ENCODE data around the gene GNB1L. TPM values are rescaled to one million over a fixed set of nuclear protein-coding genes. Genes with fewer than 3 reads are reported as not detected.

Gene GNB1L
- total and polyA plus RNA-seq, 2 experiments from 2014 or later: 3.5 to 5.5 TPM

- DNase-seq (ENCODE audit: low read depth in 1 of 2, low spot score in 1 of 2): no peak
- Histone ChIP-seq H3K4me3 (no peak overlapping the region), H3K36me3 (no peaks in the 10 kb centered on the region), H3K27ac (no peak overlapping the region), H3K4me1 (ENCODE audit: low read depth) (peaks cover 18% of the 10 kb centered on the region), H3K9me3 (ENCODE audit: low read depth) (no peaks in the 10 kb centered on the region), H3K27me3 (peaks cover 4% of the 10 kb centered on the region)
- TF ChIP-seq, protein P1, sequence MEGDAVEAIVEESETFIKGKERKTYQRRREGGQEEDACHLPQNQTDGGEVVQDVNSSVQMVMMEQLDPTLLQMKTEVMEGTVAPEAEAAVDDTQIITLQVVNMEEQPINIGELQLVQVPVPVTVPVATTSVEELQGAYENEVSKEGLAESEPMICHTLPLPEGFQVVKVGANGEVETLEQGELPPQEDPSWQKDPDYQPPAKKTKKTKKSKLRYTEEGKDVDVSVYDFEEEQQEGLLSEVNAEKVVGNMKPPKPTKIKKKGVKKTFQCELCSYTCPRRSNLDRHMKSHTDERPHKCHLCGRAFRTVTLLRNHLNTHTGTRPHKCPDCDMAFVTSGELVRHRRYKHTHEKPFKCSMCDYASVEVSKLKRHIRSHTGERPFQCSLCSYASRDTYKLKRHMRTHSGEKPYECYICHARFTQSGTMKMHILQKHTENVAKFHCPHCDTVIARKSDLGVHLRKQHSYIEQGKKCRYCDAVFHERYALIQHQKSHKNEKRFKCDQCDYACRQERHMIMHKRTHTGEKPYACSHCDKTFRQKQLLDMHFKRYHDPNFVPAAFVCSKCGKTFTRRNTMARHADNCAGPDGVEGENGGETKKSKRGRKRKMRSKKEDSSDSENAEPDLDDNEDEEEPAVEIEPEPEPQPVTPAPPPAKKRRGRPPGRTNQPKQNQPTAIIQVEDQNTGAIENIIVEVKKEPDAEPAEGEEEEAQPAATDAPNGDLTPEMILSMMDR (IDR thresholded peaks at IDR 0.05; ENCODE audit: low read depth, low read length): no peak
These were observed 119.8 kb downstream of the GNB1L start for GRCh38 chr22:19734837-19735382.

DNA sequence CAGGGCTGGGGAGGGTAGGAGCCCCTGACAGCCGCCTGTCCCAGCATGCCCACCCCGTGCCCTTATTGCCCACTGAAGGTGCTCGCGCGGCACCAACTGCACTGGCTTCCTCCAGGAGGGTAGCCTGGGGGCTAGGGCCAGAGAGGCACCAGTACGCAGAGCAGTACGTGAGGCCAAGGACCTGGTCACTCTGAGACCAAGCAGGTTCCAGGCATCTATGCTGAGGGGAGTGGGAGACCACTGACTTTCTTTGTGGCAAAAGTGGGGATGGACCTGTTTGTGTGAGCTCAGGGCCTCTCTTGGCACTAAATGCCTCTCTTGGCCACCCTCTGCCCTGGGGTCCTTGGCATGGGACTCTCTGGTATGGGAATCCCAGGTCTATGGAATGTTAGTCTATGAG, 120.5 kb downstream of the GNB1L start:
- Histone ChIP-seq H3K4me3 (no peak overlapping the region), H3K9me3 (ENCODE audit: low read depth) (no peaks in the 10 kb centered on the region), H3K27me3 (peaks cover 12% of the 10 kb centered on the region), H3K27ac (no peak overlapping the region), H3K4me1 (ENCODE audit: low read depth) (peaks cover 18% of the 10 kb centered on the region), H3K36me3 (no peaks in the 10 kb centered on the region)
- TF ChIP-seq, protein P1 (IDR thresholded peaks at IDR 0.05; ENCODE audit: low read depth, low read length): no peak
- no peak for DNase-seq (ENCODE audit: low read depth in 1 of 2, low spot score in 1 of 2)

DNA sequence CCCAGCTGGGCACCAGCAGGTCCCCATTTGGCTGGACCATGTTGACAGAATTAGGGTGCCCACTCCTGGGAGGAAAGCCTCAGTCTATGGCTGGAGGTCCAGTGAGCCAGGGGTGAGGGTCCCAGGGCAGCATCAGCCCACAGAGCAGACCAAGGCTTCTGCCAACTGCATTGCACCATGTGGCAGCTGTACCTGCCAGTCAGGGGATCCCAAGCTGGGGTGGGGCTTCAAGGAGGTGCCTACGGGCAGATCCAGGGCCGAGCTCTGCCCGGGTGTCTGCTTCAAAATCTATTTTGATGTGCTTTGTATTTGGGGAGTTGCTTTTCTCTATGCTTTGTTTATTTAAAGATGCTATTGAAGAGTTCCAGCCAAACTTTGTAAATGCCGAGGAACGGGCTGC, 120.9 kb downstream of the GNB1L start:
- TF ChIP-seq, protein P1 (IDR thresholded peaks at IDR 0.05; ENCODE audit: low read depth, low read length): no peak
- DNase-seq (ENCODE audit: low read depth in 1 of 2, low spot score in 1 of 2): no peak
- Histone ChIP-seq H3K36me3 (no peaks in the 10 kb centered on the region), H3K4me3 (no peak overlapping the region), H3K27me3 (peaks cover 16% of the 10 kb centered on the region), H3K4me1 (ENCODE audit: low read depth) (peaks cover 18% of the 10 kb centered on the region), H3K27ac (no peak overlapping the region), H3K9me3 (ENCODE audit: low read depth) (no peaks in the 10 kb centered on the region)

Other genes starting within 250 kb of the GNB1L start
- 165 and 303 TPM in 2 replicates for gene SEPTIN5, start 140.4 kb downstream of the GNB1L start, total RNA-seq
- 129 and 260 TPM in 2 replicates for gene SEPTIN5, start 140.4 kb downstream of the GNB1L start, polyA plus RNA-seq
- 89.4 and 100 TPM in 2 replicates for gene GP1BB, start 131.3 kb downstream of the GNB1L start, total RNA-seq
- 80.9 and 83.2 TPM in 2 replicates for gene GP1BB, start 131.3 kb downstream of the GNB1L start, polyA plus RNA-seq
- gene TBX1, start 94.1 kb downstream of the GNB1L start, total RNA-seq: 0.12 and 0.35 TPM in 2 replicates
- gene TBX1, start 94.1 kb downstream of the GNB1L start, polyA plus RNA-seq: 0.71 and 0.84 TPM in 2 replicates
- 19.2 and 20.9 TPM in 2 replicates for gene RTL10, start within 50 bp of the GNB1L start, total RNA-seq
- gene RTL10, start within 50 bp of the GNB1L start, polyA plus RNA-seq: 11.9 and 15.7 TPM in 2 replicates
- gene COMT, start 86.9 kb upstream of the GNB1L start, total RNA-seq: 41.3 and 51.9 TPM in 2 replicates
- 33.2 and 35.8 TPM in 2 replicates for gene COMT, start 86.9 kb upstream of the GNB1L start, polyA plus RNA-seq
- gene TXNRD2, start 86.9 kb upstream of the GNB1L start, total RNA-seq: 15.6 and 16.1 TPM in 2 replicates
- 21.2 and 24.2 TPM in 2 replicates for gene TXNRD2, start 86.9 kb upstream of the GNB1L start, polyA plus RNA-seq
- gene ARVCF, start 161.9 kb upstream of the GNB1L start, total RNA-seq: 55.5 and 64.3 TPM in 2 replicates
- 28.8 and 40.3 TPM in 2 replicates for gene ARVCF, start 161.9 kb upstream of the GNB1L start, polyA plus RNA-seq
- gene TANGO2, start 166.2 kb upstream of the GNB1L start, total RNA-seq: 19.4 and 21.9 TPM in 2 replicates
- 17.5 and 18.7 TPM in 2 replicates for gene TANGO2, start 166.2 kb upstream of the GNB1L start, polyA plus RNA-seq
- gene DGCR8, start 225.4 kb upstream of the GNB1L start, total RNA-seq: 23.8 and 34.2 TPM in 2 replicates
- gene DGCR8, start 225.4 kb upstream of the GNB1L start, polyA plus RNA-seq: 8.1 and 15.1 TPM in 2 replicates